Suprapubic skin (tissue), 4 donors: ENCODE results near the gene ADORA2A.

Experiments
- EP300 ChIP-seq: sonication (generic); formaldehyde crosslinking; IDR thresholded peaks from one replicate; pipeline ENCODE4 v1.6.1; 2017; ENCODE audit warnings: antibody characterized with exemption
- POLR2A ChIP-seq, 2 donors: fragments of 450-650 bp; IDR thresholded peaks; one replicate each; pipeline ENCODE4 v1.6.1; 2017; ENCODE audit warnings: antibody characterized with exemption in 2 of 2, mild to moderate bottlenecking in 2 of 2, moderate library complexity in 2 of 2
- POLR2AphosphoS5 ChIP-seq, 3 donors: sonication (generic); formaldehyde crosslinking; IDR thresholded peaks; one replicate each; pipeline ENCODE4 v1.6.1; 2017; ENCODE audit warnings: antibody characterized with exemption in 3 of 3
- TF ChIP-seq, protein P1 (sequence below), 2 donors: fragments of 200-600 bp in 1 of 2; fragments of 450-650 bp in 1 of 2; sonication (generic) in 1 of 2; IDR thresholded peaks; one replicate each; pipeline ENCODE4 v1.5.1; 2016 to 2019; ENCODE audit warnings: antibody characterized with exemption in 2 of 2, mild to moderate bottlenecking in 1 of 2, moderate library complexity in 1 of 2

DNA sequence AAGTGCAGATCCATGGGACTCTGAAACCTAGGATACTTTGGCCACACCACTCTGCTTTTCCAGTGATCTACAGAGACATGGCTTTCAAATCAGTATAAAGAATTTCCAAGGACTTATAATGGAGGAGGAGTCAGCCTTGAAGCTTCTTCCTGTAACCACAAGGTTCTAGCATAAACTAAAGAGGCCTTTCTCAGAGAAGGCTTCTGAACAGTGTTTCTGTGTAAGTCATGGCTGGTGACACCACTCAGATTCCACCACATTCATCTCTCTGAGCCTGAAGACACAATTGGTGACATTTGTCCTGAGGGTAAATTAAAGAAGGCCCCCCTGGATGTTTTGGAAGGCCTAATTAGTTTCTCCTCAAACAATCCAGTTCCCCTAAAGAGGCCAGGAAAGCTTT, 29.0 kb upstream of the ADORA2A start:
- TF ChIP-seq POLR2A (IDR thresholded peaks at IDR 0.05) (no peak), POLR2AphosphoS5 (IDR thresholded peaks at IDR 0.05) (no peak), EP300 (no peak)
- TF ChIP-seq, protein P1, sequence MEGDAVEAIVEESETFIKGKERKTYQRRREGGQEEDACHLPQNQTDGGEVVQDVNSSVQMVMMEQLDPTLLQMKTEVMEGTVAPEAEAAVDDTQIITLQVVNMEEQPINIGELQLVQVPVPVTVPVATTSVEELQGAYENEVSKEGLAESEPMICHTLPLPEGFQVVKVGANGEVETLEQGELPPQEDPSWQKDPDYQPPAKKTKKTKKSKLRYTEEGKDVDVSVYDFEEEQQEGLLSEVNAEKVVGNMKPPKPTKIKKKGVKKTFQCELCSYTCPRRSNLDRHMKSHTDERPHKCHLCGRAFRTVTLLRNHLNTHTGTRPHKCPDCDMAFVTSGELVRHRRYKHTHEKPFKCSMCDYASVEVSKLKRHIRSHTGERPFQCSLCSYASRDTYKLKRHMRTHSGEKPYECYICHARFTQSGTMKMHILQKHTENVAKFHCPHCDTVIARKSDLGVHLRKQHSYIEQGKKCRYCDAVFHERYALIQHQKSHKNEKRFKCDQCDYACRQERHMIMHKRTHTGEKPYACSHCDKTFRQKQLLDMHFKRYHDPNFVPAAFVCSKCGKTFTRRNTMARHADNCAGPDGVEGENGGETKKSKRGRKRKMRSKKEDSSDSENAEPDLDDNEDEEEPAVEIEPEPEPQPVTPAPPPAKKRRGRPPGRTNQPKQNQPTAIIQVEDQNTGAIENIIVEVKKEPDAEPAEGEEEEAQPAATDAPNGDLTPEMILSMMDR (IDR thresholded peaks at IDR 0.05) = no peak
